Hepatocyte (in vitro differentiated cells): Measurements from ENCODE around the gene SLC22A14.

Experiments
- CTCF ChIP-seq: fragments of 200-600 bp; sonication (generic); IDR thresholded peaks from 2 replicates; pipeline ENCODE4 v1.5.1; 2016; ENCODE audit warnings: antibody characterized with exemption, mild to moderate bottlenecking; ENCODE audit not compliant: poor library complexity
- EZH2 ChIP-seq: fragments of 200-600 bp; sonication (generic); IDR thresholded peaks from 2 replicates; pipeline ENCODE4 v1.6.1; 2016; ENCODE audit warnings: antibody characterized with exemption, mild to moderate bottlenecking, borderline replicate concordance
- EZH2phosphoT487 ChIP-seq: fragments of 200-600 bp; sonication (generic); IDR thresholded peaks from one replicate; pipeline ENCODE4 v1.6.1; 2018; ENCODE audit warnings: antibody characterized with exemption, mild to moderate bottlenecking, low read depth, moderate library complexity; ENCODE audit not compliant: unreplicated experiment, severe bottlenecking

GRCh38 chr3:38264353-38264771, 17.7 kb upstream of the SLC22A14 start:
- TF ChIP-seq CTCF, result no peak
- TF ChIP-seq EZH2, result no peak
- TF ChIP-seq EZH2phosphoT487, result no peak
